K562 (cell line): ENCODE results near the gene DTNBP1. TPM values are rescaled to one million over a fixed set of nuclear protein-coding genes. Genes with fewer than 3 reads are reported as not detected.

Experiments
- ATAC-seq: fragments of 200-7000 bp; cut with Tn5 transposase; 3 replicates; pipeline ENCODE4 v1.9.1; 2020; ENCODE audit warnings: moderate library complexity
- BruUV-seq: library from RNA; stranded (reverse); fragments of 400-500 nt; replicated peaks from 2 replicates; lab custom pipeline; 2021; lab: Mats Ljungman, UMichigan
- CTCF ChIA-PET: fragments of 300-600 bp; formaldehyde crosslinking; extraction: SDS; loops from one replicate; lab custom pipeline; 2021; ENCODE audit warnings: low intra/inter-chr PET ratio; lab: Yijun Ruan, JAX
- POLR2A ChIA-PET: fragments of 300-600, 350-650 bp; sonication (Branson Sonifier 250); formaldehyde crosslinking; extraction: SDS; loops from one replicate; lab custom pipeline; 2021; ENCODE audit warnings: antibody characterized with exemption, inconsistent platforms; lab: Yijun Ruan, JAX
- DNase-seq, 4 experiments: peaks; one replicate each; pipeline versions ENCODE4 v3.0.0 to v3.0.0-alpha.2; 2011 to 2018; ENCODE audit warnings: low spot score in 3 of 4, mixed read lengths in 3 of 4; ENCODE audit errors: extremely low read depth in 1 of 4
- FAIRE-seq: peaks from 2 replicates; lab custom pipeline; 2011; peaks lifted over from hg19 to GRCh38; lab: Jason Lieb, UNC
- H2AFZ ChIP-seq: 2 replicates; pipeline ENCODE4 v1.6.0; 2011; ENCODE audit warnings: low read depth, low read length, control low read depth, inconsistent platforms
- H3K27ac ChIP-seq: fragments of 200-600 bp; 3 replicates; pipeline ENCODE4 v1.8.0; 2011; ENCODE audit warnings: low read depth, mild to moderate bottlenecking, control low read depth, inconsistent platforms, low read length, moderate library complexity, mixed read lengths; ENCODE audit errors: extremely low read depth
- H3K27me3 ChIP-seq, 2 experiments: fragments of 300-600 bp in 1 of 2; 2 replicates in 1 of 2; 3 replicates in 1 of 2; pipeline versions ENCODE4 v1.6.0 to v1.8.0; 2011; ENCODE audit warnings: inconsistent platforms in 2 of 2, low read length in 2 of 2, mild to moderate bottlenecking in 1 of 2, mixed read lengths in 1 of 2, moderate library complexity in 1 of 2; ENCODE audit not compliant: control insufficient read depth in 2 of 2, insufficient read depth in 2 of 2
- H3K36me3 ChIP-seq: fragments of 300-600 bp; 3 replicates; pipeline ENCODE4 v1.8.0; 2011; ENCODE audit warnings: mild to moderate bottlenecking, low read length, inconsistent platforms; ENCODE audit not compliant: control insufficient read depth, insufficient read depth
- H3K4me1 ChIP-seq, 2 experiments: fragments of 200-600 bp in 1 of 2; replicated peaks in 1 of 2; 2 replicates in 1 of 2; 3 replicates in 1 of 2; pipeline versions ENCODE4 v1.5.1 to v1.8.0; 2011; ENCODE audit warnings: inconsistent platforms in 2 of 2, low read length in 2 of 2, mild to moderate bottlenecking in 1 of 2, mixed read lengths in 1 of 2, moderate library complexity in 1 of 2; ENCODE audit not compliant: control insufficient read depth in 2 of 2, insufficient read depth in 2 of 2
- H3K4me2 ChIP-seq: 2 replicates; pipeline ENCODE4 v1.6.1; 2011; ENCODE audit warnings: low read length, control low read depth, inconsistent platforms, mixed read lengths; ENCODE audit not compliant: insufficient read depth
- H3K4me3 ChIP-seq: fragments of 200-600 bp; sonication (generic), shearing (Covaris generic); 2 replicates; pipeline ENCODE4 v1.5.1; 2016; ENCODE audit warnings: control low read depth, inconsistent platforms
- H3K79me2 ChIP-seq: fragments of 200-600 bp; 3 replicates; pipeline ENCODE4 v1.8.0; 2011; ENCODE audit warnings: low read length, inconsistent platforms; ENCODE audit not compliant: control insufficient read depth, insufficient read depth
- H3K9ac ChIP-seq, 2 experiments: 2 replicates each; pipeline versions ENCODE4 v1.6.0 to v1.6.1; 2011; ENCODE audit warnings: low read depth in 2 of 2, low read length in 2 of 2, control low read depth in 1 of 2, inconsistent platforms in 1 of 2, mild to moderate bottlenecking in 1 of 2, mixed read lengths in 1 of 2; ENCODE audit not compliant: insufficient read depth in 1 of 2
- H3K9me1 ChIP-seq: one replicate; pipeline ENCODE4 v1.6.0; 2011; ENCODE audit warnings: inconsistent platforms, mild to moderate bottlenecking, low read length, moderate library complexity; ENCODE audit not compliant: control insufficient read depth, insufficient read depth
- H3K9me3 ChIP-seq: replicated peaks from 2 replicates; pipeline ENCODE4 v1.5.1; 2011; ENCODE audit warnings: low read depth, low read length, inconsistent platforms; ENCODE audit not compliant: control insufficient read depth, insufficient read depth
- H4K20me1 ChIP-seq: replicated peaks from 2 replicates; pipeline ENCODE4 v1.6.1; 2011; ENCODE audit warnings: low read length, inconsistent platforms, mixed read lengths; ENCODE audit not compliant: control insufficient read depth, insufficient read depth
- NR4A1 ChIP-seq, 2 experiments: fragments of 250-450 bp in 1 of 2; fragments of 450-650 bp in 1 of 2; sonication (Bioruptor Pico) in 1 of 2; IDR thresholded peaks; 2 replicates each; pipeline versions ENCODE4 v1.4.0 to v1.6.1; 2016 to 2020; ENCODE audit warnings: mild to moderate bottlenecking in 2 of 2, missing compliant biosample characterization in 1 of 2, missing genetic modification characterization in 1 of 2, moderate library complexity in 1 of 2
- POLR2H ChIP-seq: IDR thresholded peaks from 2 replicates; pipeline ENCODE4 v1.6.1; 2016; ENCODE audit warnings: missing genetic modification characterization, low read depth, mild to moderate bottlenecking, control low read depth, missing compliant biosample characterization, moderate library complexity
- SREBF1 ChIP-seq: fragments of 150-350 bp; IDR thresholded peaks from 2 replicates; pipeline ENCODE4 v1.6.1; 2014; ENCODE audit warnings: antibody characterized with exemption, low read depth, low read length, borderline replicate concordance
- SRSF3 ChIP-seq: fragments of 200-400 bp; formaldehyde crosslinking; IDR thresholded peaks from 2 replicates; pipeline ENCODE4 v1.6.1; 2016; ENCODE audit warnings: mild to moderate bottlenecking, low read length, moderate library complexity; ENCODE audit not compliant: insufficient read depth
- ZKSCAN8 ChIP-seq: fragments of 200-800 bp; sonication (Bioruptor generic); IDR thresholded peaks from 2 replicates; pipeline ENCODE4 v1.6.1; 2016; ENCODE audit warnings: missing genetic modification characterization, missing compliant biosample characterization
- ZNF175 ChIP-seq: fragments of 200-800 bp; sonication (Bioruptor generic); IDR thresholded peaks from 2 replicates; pipeline ENCODE4 v1.6.1; 2016; ENCODE audit warnings: low read depth, mild to moderate bottlenecking, missing genetic modification characterization, missing compliant biosample characterization
- ZNF668 ChIP-seq: fragments of 250-450 bp; sonication (Bioruptor Pico); IDR thresholded peaks from 2 replicates; pipeline ENCODE4 v1.8.0; 2022; ENCODE audit warnings: mild to moderate bottlenecking, inconsistent platforms
- in situ Hi-C: fragments of 300-500 bp; cut with MboI; formaldehyde crosslinking; loops from 4 replicates; pipeline ENCODE4 v1.15.0; 2018; ENCODE audit warnings: inconsistent platforms, mixed read lengths
- intact Hi-C: fragments of 100-400 bp; cut with micrococcal nuclease; formaldehyde crosslinking; loops from 2 replicates; pipeline ENCODE4 v1.14.2; 2022
- polyA plus RNA-seq, 8 experiments: library from polyadenylated mRNA; depleted of rRNA in 4 of 8; stranded (reverse) in 5 of 8; unstranded in 3 of 8; fragments of >200 nt; fragmentation: Nextera tagmentation in 2 of 8; fragmentation: Illumina TruSeq in 1 of 8; extraction: Ambion mirVana in 2 of 8; extraction: Trizol in 1 of 8; gene quantifications; 2 replicates each; pipeline versions ENCODE4 v1.2.1 to v1.2.3, GENCODE V29; 2011 to 2014; ENCODE audit warnings: inconsistent platforms in 1 of 8, missing spikeins in 1 of 8
- total RNA-seq, 7 experiments: library from RNA; depleted of rRNA in 6 of 7; stranded (reverse); fragments of >200 nt in 6 of 7; fragmentation: Illumina TruSeq in 2 of 7; extraction: Trizol in 2 of 7; gene quantifications; 2 replicates each; pipeline versions ENCODE4 v1.2.1 to v1.2.3, GENCODE V29; 2011 to 2021; ENCODE audit warnings: low replicate concordance in 1 of 7

DTNBP1 gene
- total and polyA plus RNA-seq, 9 of the 15 experiments (the other 6 are each of a cell fraction or from before 2014, with no cell fraction given): 16.7 to 54.5 (median 21.4) TPM

DNA sequence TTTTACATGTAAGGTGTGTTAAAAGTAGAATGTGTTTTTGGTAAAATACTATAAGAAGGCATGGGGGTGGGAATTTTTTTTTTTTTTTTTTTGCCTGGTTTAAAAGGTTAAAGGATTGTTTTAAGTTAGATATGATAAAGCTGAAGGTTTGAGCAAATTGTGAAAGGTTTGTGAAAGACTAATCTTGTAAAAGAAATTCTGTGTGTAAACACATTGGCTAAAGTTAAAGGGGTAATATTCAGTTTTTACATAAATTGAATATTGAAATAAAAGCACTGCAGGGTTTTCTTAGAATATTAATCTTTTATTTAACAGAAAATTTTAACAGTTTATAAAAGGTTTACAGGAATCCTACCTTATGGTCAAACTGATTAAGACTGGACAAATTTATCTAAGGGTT lies 105.7 kb downstream of the DTNBP1 start:
- Histone ChIP-seq H3K4me1 (peaks cover 14 to 39% of the 10 kb centered on the region in 2 experiments), H4K20me1 (no peaks in the 10 kb centered on the region), H3K9me3 (no peaks in the 10 kb centered on the region), H3K36me3 (peaks cover 8% of the 10 kb centered on the region; the same call in 1 of the 3 replicates), H3K27ac (peak overlapping the region; percentile 70; the same call in 1 of the 3 replicates), H3K9me1 (no peaks in the 10 kb centered on the region), H3K9ac (peak overlapping the region in 1 of 2 experiments; percentile 50; a peak in 1 of 4 replicates), H3K4me2 (peak overlapping the region; percentile 71; the same call in 1 of the 2 replicates), H3K4me3 (peak overlapping the region; percentile 27), H3K27me3 (no peaks in the 10 kb centered on the region), H2AFZ (no peak overlapping the region), H3K79me2 (peaks cover 28% of the 10 kb centered on the region)
- no peak for DNase-seq
- ChIA-PET POLR2A (interaction anchor here (1.0 to 2.0 kb wide), 2 partner anchors 10 to 29 kb away, joined by 4 to 7 read pairs; no protein-coding TSS in a partner anchor), CTCF (no interaction called here)
- in situ Hi-C loops (no loop called here), intact Hi-C loops (no loop called here)
- peak; percentile 69; the same call in 1 of the 2 replicates for TF ChIP-seq ZKSCAN8 (CRISPR knock-in tag)
- TF ChIP-seq NR4A1 (CRISPR knock-in tag; IDR thresholded peaks at IDR 0.05): no peak
- 0 out of 2 replicates have a peak, but pooled peaks have one; percentile 13 for TF ChIP-seq NR4A1 (tag; IDR thresholded peaks at IDR 0.05)
- no peak for TF ChIP-seq SRSF3
- TF ChIP-seq ZNF668 (CRISPR knock-in tag): 0 out of 2 replicates have a peak, but pooled peaks have one; percentile 19
- peak; percentile 58; the same call in 1 of the 2 replicates for TF ChIP-seq POLR2H (tag)
- no peak for TF ChIP-seq SREBF1
- peak; percentile 16; the same call in 1 of the 2 replicates for TF ChIP-seq ZNF175 (CRISPR knock-in tag)
- no TSS peak for BruUV-seq
- ATAC-seq: no peak
- FAIRE-seq: no peak
